Neural crest cell (in vitro differentiated cells): ENCODE results near the gene GPATCH4. TPM values are rescaled to one million over a fixed set of nuclear protein-coding genes. Genes with fewer than 3 reads are reported as not detected.

Experiments used
- DNase-seq: peaks from one replicate; pipeline ENCODE4 v3.0.0; 2021; ENCODE audit warnings: low read depth, mixed read lengths, low spot score
- H3K27ac Mint-ChIP-seq: one replicate; pipeline ENCODE4 v1.8.0; 2021; ENCODE audit warnings: mild to moderate bottlenecking, mixed read lengths; ENCODE audit not compliant: unreplicated experiment
- H3K27me3 Mint-ChIP-seq: 2 replicates; pipeline ENCODE4 v1.8.0; 2021; ENCODE audit warnings: low read depth, mild to moderate bottlenecking, mixed read lengths
- H3K36me3 Mint-ChIP-seq: 2 replicates; pipeline ENCODE4 v1.8.0; 2021; ENCODE audit warnings: low read depth, mild to moderate bottlenecking, mixed read lengths
- H3K4me1 Mint-ChIP-seq: 2 replicates; pipeline ENCODE4 v1.8.0; 2021; ENCODE audit warnings: mixed read lengths
- H3K4me3 Mint-ChIP-seq: one replicate; pipeline ENCODE4 v1.8.0; 2021; ENCODE audit warnings: mild to moderate bottlenecking, mixed read lengths
- H3K9me3 Mint-ChIP-seq: 2 replicates; pipeline ENCODE4 v1.8.0; 2021; ENCODE audit warnings: mixed read lengths
- CTCF ChIP-seq: fragments of 200-600 bp; sonication (generic); conservative IDR thresholded peaks from 2 replicates; pipeline ENCODE4 v1.5.0; 2021; ENCODE audit warnings: antibody characterized with exemption, mild to moderate bottlenecking
- total RNA-seq: library from RNA; stranded (reverse); gene quantifications from 2 replicates; pipeline ENCODE4 v1.2.1, GENCODE V29; 2021

Gene GPATCH4
- total RNA-seq, 1 donor from 2014 or later = 40.6 TPM

- no peaks in the 10 kb centered on the region for H3K27me3 Mint-ChIP-seq
- no peak for TF ChIP-seq CTCF
- DNase-seq = no peak
- peaks cover 44% of the 10 kb centered on the region for H3K4me1 Mint-ChIP-seq
- H3K36me3 Mint-ChIP-seq = peaks cover 13% of the 10 kb centered on the region
- no peaks in the 10 kb centered on the region for H3K9me3 Mint-ChIP-seq
- no peak overlapping the region for H3K27ac Mint-ChIP-seq
- H3K4me3 Mint-ChIP-seq = peak overlapping the region; percentile 92
These were observed 2.4 kb downstream of the GPATCH4 start for GRCh38 chr1:156598731-156599432.

DNA sequence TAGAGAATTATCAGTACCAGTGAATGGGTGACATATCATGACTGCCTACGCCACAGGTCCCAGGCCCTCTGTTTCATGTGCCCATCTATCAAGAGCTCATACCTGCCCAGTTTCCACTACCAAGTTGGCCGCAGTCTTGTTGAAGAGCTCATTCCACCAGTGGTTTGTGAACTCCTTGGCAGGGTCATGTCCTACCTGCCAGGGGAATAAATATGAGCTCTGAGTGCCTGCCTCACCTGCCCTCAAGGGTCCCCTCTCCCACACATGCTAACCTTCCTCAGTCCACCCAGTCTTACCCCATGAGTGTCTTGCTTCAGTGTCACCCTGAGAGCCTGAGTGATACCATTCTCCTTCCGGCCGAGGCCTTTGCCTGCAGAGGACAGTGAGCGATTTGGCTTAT, 3.2 kb downstream of the GPATCH4 start:
- peaks cover 44% of the 10 kb centered on the region for H3K4me1 Mint-ChIP-seq
- no peak for TF ChIP-seq CTCF
- H3K36me3 Mint-ChIP-seq = peaks cover 13% of the 10 kb centered on the region
- no peak for DNase-seq
- H3K9me3 Mint-ChIP-seq = no peaks in the 10 kb centered on the region
- no peaks in the 10 kb centered on the region for H3K27me3 Mint-ChIP-seq
- H3K27ac Mint-ChIP-seq = no peak overlapping the region
- H3K4me3 Mint-ChIP-seq = peak overlapping the region; percentile 92

- no peaks in the 10 kb centered on the region for H3K9me3 Mint-ChIP-seq
- peaks cover 13% of the 10 kb centered on the region for H3K36me3 Mint-ChIP-seq
- DNase-seq = no peak
- no peaks in the 10 kb centered on the region for H3K27me3 Mint-ChIP-seq
- no peak for TF ChIP-seq CTCF
- H3K27ac Mint-ChIP-seq = no peak overlapping the region
- peaks cover 41% of the 10 kb centered on the region for H3K4me1 Mint-ChIP-seq
- peak overlapping the region; percentile 7 for H3K4me3 Mint-ChIP-seq
These were observed 4.9 kb downstream of the GPATCH4 start for GRCh38 chr1:156596426-156596825.

- Mint-ChIP-seq H3K27me3 (no peaks in the 10 kb centered on the region), H3K27ac (peak overlapping the region; percentile 29), H3K36me3 (peaks cover 13% of the 10 kb centered on the region), H3K4me1 (peaks cover 33% of the 10 kb centered on the region), H3K9me3 (no peaks in the 10 kb centered on the region), H3K4me3 (peak overlapping the region; percentile 45)
- TF ChIP-seq CTCF = no peak
- DNase-seq = no peak
These were observed 6.3 kb downstream of the GPATCH4 start for GRCh38 chr1:156595016-156595415.

DNA sequence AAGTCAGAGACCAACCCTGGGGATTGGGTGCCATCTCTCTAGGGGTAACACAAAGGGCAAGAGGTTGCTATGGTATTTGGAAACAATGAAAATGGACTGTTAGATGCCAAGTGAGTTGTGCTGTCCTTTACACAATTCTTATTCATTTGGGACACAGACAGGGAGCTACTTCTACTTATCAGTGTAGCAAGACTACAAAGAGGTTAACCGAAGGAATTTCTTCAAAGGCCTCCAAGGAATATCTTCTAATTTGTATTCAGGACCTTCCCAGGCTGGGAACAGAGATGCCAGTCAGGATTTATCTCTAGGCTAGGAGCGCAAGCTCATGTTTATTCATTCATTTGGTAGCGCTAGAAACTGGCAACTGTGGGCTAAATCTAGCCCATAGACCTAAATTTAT, 7.1 kb downstream of the GPATCH4 start:
- Mint-ChIP-seq H3K4me1 (peaks cover 30% of the 10 kb centered on the region), H3K27me3 (no peaks in the 10 kb centered on the region), H3K4me3 (peak overlapping the region; percentile 77), H3K27ac (no peak overlapping the region), H3K9me3 (no peaks in the 10 kb centered on the region), H3K36me3 (peaks cover 13% of the 10 kb centered on the region)
- TF ChIP-seq CTCF = no peak
- no peak for DNase-seq
